HCT116 (cell line): ENCODE measurements around the gene PLCB1. TPM values are rescaled to one million over a fixed set of nuclear protein-coding genes. Genes with fewer than 3 reads are reported as not detected.

Experiments
- ATAC-seq: fragments of 200-7000 bp; cut with Tn5 transposase; 2 replicates; pipeline ENCODE4 v1.9.1; 2020; ENCODE audit warnings: mild to moderate bottlenecking, moderate library complexity
- BruUV-seq: library from RNA; stranded (reverse); fragments of 400-500 nt; replicated peaks from 2 replicates; lab custom pipeline; 2021; lab: Mats Ljungman, UMichigan
- CTCF ChIA-PET: fragments of 300-600 bp; sonication (Branson Sonifier 250); formaldehyde crosslinking; loops from one replicate; lab custom pipeline; 2021; ENCODE audit warnings: antibody characterized with exemption; lab: Charles Lee
- POLR2A ChIA-PET: fragments of 300-600, 350-600 bp; sonication (Branson Sonifier 250); formaldehyde crosslinking; loops from one replicate; lab custom pipeline; 2021; ENCODE audit warnings: antibody characterized with exemption; lab: Charles Lee
- RAD21 ChIA-PET, 2 experiments: fragments of 300-600 bp; sonication (Branson Sonifier 250); formaldehyde crosslinking; loops; one replicate each; lab custom pipeline; 2023; ENCODE audit warnings: low total read pairs in 2 of 2; ENCODE audit not compliant: uncharacterized antibody in 2 of 2, unreplicated experiment in 2 of 2, low non-redundant PET in 1 of 2; lab: Charles Lee
- DNase-seq: peaks from one replicate; pipeline ENCODE4 v3.0.0-alpha.2; 2010; ENCODE audit warnings: low read depth, low spot score
- H2AFZ ChIP-seq: fragments of 200-600 bp; shearing (Covaris generic), sonication (generic); 2 replicates; pipeline ENCODE4 v1.6.1; 2017; ENCODE audit warnings: low read depth, mixed run types, mixed read lengths, antibody characterized with exemption, low read length; ENCODE audit not compliant: poor library complexity, severe bottlenecking
- H3K27ac ChIP-seq: 2 replicates; pipeline ENCODE4 v1.5.1; 2012; ENCODE audit warnings: low read depth, low read length
- H3K27me3 ChIP-seq: fragments of 200-600 bp; sonication (generic); 2 replicates; pipeline ENCODE4 v1.6.1; 2016; ENCODE audit warnings: mixed run types, low read length, mixed read lengths; ENCODE audit not compliant: insufficient read depth
- H3K36me3 ChIP-seq, 2 experiments: fragments of 200-500 bp in 1 of 2; fragments of 200-600 bp in 1 of 2; sonication (Bioruptor generic) in 1 of 2; sonication (generic) in 1 of 2; 2 replicates each; pipeline versions ENCODE4 v1.5.1 to v1.6.1; 2014 to 2016; ENCODE audit warnings: low read length in 2 of 2, inconsistent platforms in 1 of 2, mixed read lengths in 1 of 2, mixed run types in 1 of 2; ENCODE audit not compliant: insufficient read depth in 2 of 2, control insufficient read depth in 1 of 2
- H3K4me1 ChIP-seq, 2 experiments: fragments of 200-600 bp in 1 of 2; sonication (generic) in 1 of 2; 2 replicates each; pipeline versions ENCODE4 v1.5.1 to v1.6.1; 2012 to 2017; ENCODE audit warnings: low read length in 2 of 2, inconsistent platforms in 1 of 2, mild to moderate bottlenecking in 1 of 2, mixed read lengths in 1 of 2, mixed run types in 1 of 2, moderate library complexity in 1 of 2; ENCODE audit not compliant: insufficient read depth in 2 of 2, control insufficient read depth in 1 of 2
- H3K4me2 ChIP-seq: fragments of 200-600 bp; sonication (generic); 2 replicates; pipeline ENCODE4 v1.6.1; 2017; ENCODE audit warnings: mixed run types, low read length, mixed read lengths
- H3K4me3 ChIP-seq, 2 experiments: fragments of 200-600 bp in 1 of 2; sonication (generic) in 1 of 2; replicated peaks in 1 of 2; 2 replicates each; pipeline ENCODE4 v1.5.1; 2011 to 2016; ENCODE audit warnings: low read length in 2 of 2, control low read depth in 1 of 2, low read depth in 1 of 2, mild to moderate bottlenecking in 1 of 2, mixed read lengths in 1 of 2, mixed run types in 1 of 2
- H3K79me2 ChIP-seq: fragments of 200-600 bp; sonication (generic); 2 replicates; pipeline ENCODE4 v1.6.1; 2017; ENCODE audit warnings: mild to moderate bottlenecking, mixed run types, low read length, moderate library complexity, mixed read lengths; ENCODE audit not compliant: insufficient read depth
- H3K9ac ChIP-seq: fragments of 200-600 bp; sonication (generic); 2 replicates; pipeline ENCODE4 v1.6.1; 2016; ENCODE audit warnings: low read length, mixed read lengths
- H3K9me2 ChIP-seq: fragments of 200-600 bp; sonication (generic), shearing (Covaris generic); 2 replicates; pipeline ENCODE4 v1.6.1; 2017; ENCODE audit warnings: mixed run types, mild to moderate bottlenecking, moderate library complexity; ENCODE audit not compliant: insufficient read depth
- H3K9me3 ChIP-seq, 2 experiments: fragments of 200-500 bp in 1 of 2; fragments of 200-600 bp in 1 of 2; sonication (Bioruptor generic) in 1 of 2; sonication (generic) in 1 of 2; 2 replicates each; pipeline ENCODE4 v1.6.1; 2014 to 2017; ENCODE audit warnings: low read length in 2 of 2, mixed read lengths in 2 of 2, inconsistent platforms in 1 of 2, low read depth in 1 of 2, mild to moderate bottlenecking in 1 of 2, mixed run types in 1 of 2, moderate library complexity in 1 of 2; ENCODE audit not compliant: control insufficient read depth in 1 of 2, insufficient read depth in 1 of 2
- H4K20me1 ChIP-seq: fragments of 200-600 bp; sonication (generic), shearing (Covaris generic); 2 replicates; pipeline ENCODE4 v1.6.1; 2017; ENCODE audit warnings: mixed run types, mild to moderate bottlenecking, moderate library complexity; ENCODE audit not compliant: insufficient read depth
- ELF1 ChIP-seq: IDR thresholded peaks from 2 replicates; pipeline ENCODE4 v1.6.1; 2012; ENCODE audit warnings: low read depth, borderline replicate concordance
- EZH2phosphoT487 ChIP-seq: fragments of 200-600 bp; IDR thresholded peaks from 2 replicates; pipeline ENCODE4 v1.6.1; 2018; ENCODE audit warnings: antibody characterized with exemption, borderline replicate concordance
- intact Hi-C: fragments of 100-400 bp; cut with micrococcal nuclease; formaldehyde crosslinking; loops from 2 replicates; pipeline ENCODE4 v1.10.0; 2022
- total RNA-seq: library from RNA; stranded (reverse); gene quantifications from one replicate; pipeline ENCODE4 v1.2.1, GENCODE V29; 2021; ENCODE audit not compliant: unreplicated experiment
- TF ChIP-seq, protein P1 (sequence below): IDR thresholded peaks from 2 replicates; pipeline ENCODE4 v1.6.1; 2012
- TF ChIP-seq, protein P2 (sequence below): IDR thresholded peaks from 2 replicates; pipeline ENCODE4 v1.6.1; 2011; ENCODE audit warnings: mild to moderate bottlenecking, low read length, moderate library complexity; ENCODE audit not compliant: insufficient replicate concordance; ENCODE audit errors: extremely low read depth
- TF ChIP-seq, protein P3 (sequence below), 3 experiments: fragments of 200-600 bp in 1 of 3; sonication (generic) in 1 of 3; IDR thresholded peaks in 2 of 3; conservative IDR thresholded peaks in 1 of 3; 2 replicates each; pipeline ENCODE4 v1.5.1; 2012 to 2017; ENCODE audit warnings: low read depth in 2 of 3, low read length in 2 of 3, antibody characterized with exemption in 1 of 3, borderline replicate concordance in 1 of 3, control low read depth in 1 of 3, mild to moderate bottlenecking in 1 of 3, mixed read lengths in 1 of 3, mixed run types in 1 of 3, moderate library complexity in 1 of 3; ENCODE audit not compliant: insufficient read depth in 1 of 3

PLCB1 gene
- total RNA-seq, 1 experiment from 2014 or later: 15.8 TPM

DNA sequence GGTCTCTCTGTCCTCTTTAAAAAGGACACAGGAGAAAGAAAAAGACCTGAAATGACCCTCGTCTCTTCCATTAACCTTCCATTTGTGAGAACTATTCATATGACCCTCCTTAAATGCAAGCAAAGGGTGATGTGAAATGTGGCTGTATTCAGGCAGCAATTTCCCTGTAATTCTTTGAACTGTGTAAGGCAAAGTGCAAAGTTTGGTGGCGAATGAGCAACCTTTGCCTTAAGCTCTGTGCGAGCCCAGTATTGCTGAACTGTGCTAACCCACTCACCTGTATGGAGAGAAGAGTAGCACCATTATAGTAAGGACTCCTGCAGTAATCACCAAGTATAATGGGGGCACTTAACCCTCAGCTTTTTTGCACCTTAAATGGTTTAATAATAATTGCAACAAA lies 223.4 kb downstream of the PLCB1 start:
- TF ChIP-seq EZH2phosphoT487 (no peak), ELF1 (no peak)
- TF ChIP-seq, protein P1, sequence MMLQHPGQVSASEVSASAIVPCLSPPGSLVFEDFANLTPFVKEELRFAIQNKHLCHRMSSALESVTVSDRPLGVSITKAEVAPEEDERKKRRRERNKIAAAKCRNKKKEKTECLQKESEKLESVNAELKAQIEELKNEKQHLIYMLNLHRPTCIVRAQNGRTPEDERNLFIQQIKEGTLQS: no peak
- TF ChIP-seq, protein P2, sequence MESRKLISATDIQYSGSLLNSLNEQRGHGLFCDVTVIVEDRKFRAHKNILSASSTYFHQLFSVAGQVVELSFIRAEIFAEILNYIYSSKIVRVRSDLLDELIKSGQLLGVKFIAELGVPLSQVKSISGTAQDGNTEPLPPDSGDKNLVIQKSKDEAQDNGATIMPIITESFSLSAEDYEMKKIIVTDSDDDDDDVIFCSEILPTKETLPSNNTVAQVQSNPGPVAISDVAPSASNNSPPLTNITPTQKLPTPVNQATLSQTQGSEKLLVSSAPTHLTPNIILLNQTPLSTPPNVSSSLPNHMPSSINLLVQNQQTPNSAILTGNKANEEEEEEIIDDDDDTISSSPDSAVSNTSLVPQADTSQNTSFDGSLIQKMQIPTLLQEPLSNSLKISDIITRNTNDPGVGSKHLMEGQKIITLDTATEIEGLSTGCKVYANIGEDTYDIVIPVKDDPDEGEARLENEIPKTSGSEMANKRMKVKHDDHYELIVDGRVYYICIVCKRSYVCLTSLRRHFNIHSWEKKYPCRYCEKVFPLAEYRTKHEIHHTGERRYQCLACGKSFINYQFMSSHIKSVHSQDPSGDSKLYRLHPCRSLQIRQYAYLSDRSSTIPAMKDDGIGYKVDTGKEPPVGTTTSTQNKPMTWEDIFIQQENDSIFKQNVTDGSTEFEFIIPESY: no peak
- TF ChIP-seq, protein P3, sequence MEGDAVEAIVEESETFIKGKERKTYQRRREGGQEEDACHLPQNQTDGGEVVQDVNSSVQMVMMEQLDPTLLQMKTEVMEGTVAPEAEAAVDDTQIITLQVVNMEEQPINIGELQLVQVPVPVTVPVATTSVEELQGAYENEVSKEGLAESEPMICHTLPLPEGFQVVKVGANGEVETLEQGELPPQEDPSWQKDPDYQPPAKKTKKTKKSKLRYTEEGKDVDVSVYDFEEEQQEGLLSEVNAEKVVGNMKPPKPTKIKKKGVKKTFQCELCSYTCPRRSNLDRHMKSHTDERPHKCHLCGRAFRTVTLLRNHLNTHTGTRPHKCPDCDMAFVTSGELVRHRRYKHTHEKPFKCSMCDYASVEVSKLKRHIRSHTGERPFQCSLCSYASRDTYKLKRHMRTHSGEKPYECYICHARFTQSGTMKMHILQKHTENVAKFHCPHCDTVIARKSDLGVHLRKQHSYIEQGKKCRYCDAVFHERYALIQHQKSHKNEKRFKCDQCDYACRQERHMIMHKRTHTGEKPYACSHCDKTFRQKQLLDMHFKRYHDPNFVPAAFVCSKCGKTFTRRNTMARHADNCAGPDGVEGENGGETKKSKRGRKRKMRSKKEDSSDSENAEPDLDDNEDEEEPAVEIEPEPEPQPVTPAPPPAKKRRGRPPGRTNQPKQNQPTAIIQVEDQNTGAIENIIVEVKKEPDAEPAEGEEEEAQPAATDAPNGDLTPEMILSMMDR (IDR thresholded peaks at IDR 0.05 in 2 of 3, conservative IDR thresholded peaks at IDR 0.05 in 1 of 3; ENCODE audit: borderline replicate concordance in 1 of 3, insufficient read depth in 1 of 3, low read depth in 2 of 3, low read length in 2 of 3): no peak
- TF ChIP-seq, all 23 proteins: peak for 0
- intact Hi-C loops: no loop called here
- Histone ChIP-seq H4K20me1 (no peaks in the 10 kb centered on the region), H3K27ac (no peak overlapping the region), H3K9me2 (no peaks in the 10 kb centered on the region), H3K4me3 (no peak overlapping the region), H3K9me3 (no peaks in the 10 kb centered on the region), H3K4me1 (no peaks in the 10 kb centered on the region), H3K36me3 (no peaks in the 10 kb centered on the region), H3K27me3 (no peaks in the 10 kb centered on the region), H2AFZ (no peak overlapping the region), H3K9ac (no peak overlapping the region), H3K79me2 (no peaks in the 10 kb centered on the region), H3K4me2 (no peak overlapping the region)
- DNase-seq: no peak
- no TSS peak for BruUV-seq
- ATAC-seq: no peak
- ChIA-PET RAD21 (no interaction called here), CTCF (no interaction called here), POLR2A (no interaction called here)
